K562 (cell line): ENCODE data around the gene SLC1A2. TPM values are rescaled to one million over a fixed set of nuclear protein-coding genes. Genes with fewer than 3 reads are reported as not detected.

Source experiments
- ARID1B ChIP-seq: fragments of 450-650 bp; IDR thresholded peaks from 2 replicates; pipeline ENCODE4 v1.6.1; 2016; ENCODE audit warnings: antibody characterized with exemption, mild to moderate bottlenecking, inconsistent platforms
- ARNT ChIP-seq, 2 experiments: fragments of 450-650 bp; IDR thresholded peaks; 2 replicates each; pipeline ENCODE4 v1.6.1; 2016; ENCODE audit warnings: mild to moderate bottlenecking in 1 of 2
- CAMTA2 ChIP-seq: fragments of 250-450 bp; sonication (Bioruptor Pico); conservative IDR thresholded peaks from 2 replicates; pipeline ENCODE4 v1.5.1; 2022
- CSDE1 ChIP-seq, 2 experiments: fragments of 450-650 bp; IDR thresholded peaks; 2 replicates each; pipeline ENCODE4 v1.6.1; 2016; ENCODE audit warnings: mild to moderate bottlenecking in 1 of 2
- ELF2 ChIP-seq: fragments of 250-450 bp; sonication (Bioruptor Pico); IDR thresholded peaks from 2 replicates; pipeline ENCODE4 v1.5.0; 2021; ENCODE audit warnings: mild to moderate bottlenecking
- EZH2 ChIP-seq: IDR thresholded peaks from 2 replicates; pipeline ENCODE4 v1.6.1; 2012; ENCODE audit warnings: low read depth, mild to moderate bottlenecking, inconsistent platforms, low read length, borderline replicate concordance
- FOSL1 ChIP-seq: fragments of 200-800 bp; sonication (Bioruptor generic); conservative IDR thresholded peaks from 2 replicates; pipeline ENCODE4 v1.6.1; 2016; ENCODE audit warnings: missing genetic modification characterization, missing compliant biosample characterization
- HDAC3 ChIP-seq: fragments of 450-650 bp; IDR thresholded peaks from 2 replicates; pipeline ENCODE4 v1.6.1; 2018; ENCODE audit warnings: borderline replicate concordance, mild to moderate bottlenecking, moderate library complexity; ENCODE audit not compliant: partially characterized antibody
- HMBOX1 ChIP-seq: sonication (generic); IDR thresholded peaks from 2 replicates; pipeline ENCODE4 v1.6.1; 2016
- HNRNPUL1 ChIP-seq: fragments of 200-400 bp; formaldehyde crosslinking; IDR thresholded peaks from 2 replicates; pipeline ENCODE4 v1.6.1; 2017; ENCODE audit warnings: low read length
- JUND ChIP-seq, 2 experiments: IDR thresholded peaks; 2 replicates in 1 of 2; 3 replicates in 1 of 2; pipeline ENCODE4 v1.6.1; 2011; ENCODE audit warnings: borderline replicate concordance in 2 of 2, low read depth in 2 of 2, low read length in 2 of 2, improper control_type of control experiment in 1 of 2, missing biosample characterization in 1 of 2, missing genetic modification characterization in 1 of 2, missing genetic modification reagents in 1 of 2
- MTA2 ChIP-seq: fragments of 450-650 bp; IDR thresholded peaks from 2 replicates; pipeline ENCODE4 v1.6.1; 2016; ENCODE audit warnings: low read depth
- NR2C2 ChIP-seq, 2 experiments: fragments of 200-800 bp in 1 of 2; sonication (Bioruptor generic) in 1 of 2; sonication (generic) in 1 of 2; formaldehyde crosslinking in 1 of 2; IDR thresholded peaks; 2 replicates each; pipeline versions ENCODE4 v1.6.1 to v1.8.0; 2016 to 2022; ENCODE audit warnings: mild to moderate bottlenecking in 1 of 2, missing compliant biosample characterization in 1 of 2, missing genetic modification characterization in 1 of 2, missing genetic modification reagents in 1 of 2
- OTX1 ChIP-seq: fragments of 450-650 bp; formaldehyde crosslinking; IDR thresholded peaks from 2 replicates; pipeline ENCODE4 v1.4.0; 2022; ENCODE audit warnings: mild to moderate bottlenecking
- PHB2 ChIP-seq: fragments of 450-650 bp; IDR thresholded peaks from 2 replicates; pipeline ENCODE4 v1.6.1; 2017; ENCODE audit warnings: low read depth
- SMARCB1 ChIP-seq: IDR thresholded peaks from 2 replicates; pipeline ENCODE4 v1.6.1; 2011; ENCODE audit warnings: improper control_type of control experiment, low read depth; ENCODE audit not compliant: insufficient read length
- TCF3 ChIP-seq: sonication (generic); formaldehyde crosslinking; IDR thresholded peaks from 2 replicates; pipeline ENCODE4 v1.4.0; 2020; ENCODE audit warnings: mild to moderate bottlenecking, missing genetic modification reagents
- TEAD4 ChIP-seq, 2 experiments: sonication (generic) in 1 of 2; formaldehyde crosslinking in 1 of 2; IDR thresholded peaks; 2 replicates each; pipeline versions ENCODE4 v1.6.1 to v1.8.0; 2012 to 2022; ENCODE audit warnings: borderline replicate concordance in 1 of 2, inconsistent platforms in 1 of 2, low read length in 1 of 2, mild to moderate bottlenecking in 1 of 2, missing genetic modification reagents in 1 of 2
- ZBTB2 ChIP-seq: fragments of 450-650 bp; IDR thresholded peaks from 2 replicates; pipeline ENCODE4 v1.6.1; 2016; ENCODE audit warnings: antibody characterized with exemption
- ZNF212 ChIP-seq: fragments of 450-650 bp; formaldehyde crosslinking; IDR thresholded peaks from 2 replicates; pipeline ENCODE4 v1.4.0; 2020; ENCODE audit warnings: mild to moderate bottlenecking
- ZNF444 ChIP-seq: fragments of 250-450 bp; sonication (Bioruptor Pico); IDR thresholded peaks from 2 replicates; pipeline ENCODE4 v1.4.0; 2020; ENCODE audit warnings: mild to moderate bottlenecking, moderate library complexity
- ZNF589 ChIP-seq: fragments of 200-800 bp; sonication (Bioruptor generic); IDR thresholded peaks from 2 replicates; pipeline ENCODE4 v1.6.1; 2016; ENCODE audit warnings: low read depth, missing genetic modification characterization, missing compliant biosample characterization
- polyA plus RNA-seq, 8 experiments: library from polyadenylated mRNA; depleted of rRNA in 4 of 8; stranded (reverse) in 5 of 8; unstranded in 3 of 8; fragments of >200 nt; fragmentation: Nextera tagmentation in 2 of 8; fragmentation: Illumina TruSeq in 1 of 8; extraction: Ambion mirVana in 2 of 8; extraction: Trizol in 1 of 8; gene quantifications; 2 replicates each; pipeline versions ENCODE4 v1.2.1 to v1.2.3, GENCODE V29; 2011 to 2014; ENCODE audit warnings: inconsistent platforms in 1 of 8, missing spikeins in 1 of 8
- total RNA-seq, 7 experiments: library from RNA; depleted of rRNA in 6 of 7; stranded (reverse); fragments of >200 nt in 6 of 7; fragmentation: Illumina TruSeq in 2 of 7; extraction: Trizol in 2 of 7; gene quantifications; 2 replicates each; pipeline versions ENCODE4 v1.2.1 to v1.2.3, GENCODE V29; 2011 to 2021; ENCODE audit warnings: low replicate concordance in 1 of 7
- TF ChIP-seq, protein P1 (sequence below): sonication (generic); formaldehyde crosslinking; IDR thresholded peaks from 2 replicates; pipeline ENCODE4 v1.8.1; 2022; ENCODE audit warnings: missing genetic modification reagents
- TF ChIP-seq, protein P2 (sequence below): fragments of 200-800 bp; sonication (Bioruptor generic); IDR thresholded peaks from 2 replicates; pipeline ENCODE4 v1.6.1; 2017; ENCODE audit warnings: missing genetic modification characterization, missing compliant biosample characterization

SLC1A2 gene
- total and polyA plus RNA-seq, 9 of the 15 experiments (the other 6 are each of a cell fraction or from before 2014, with no cell fraction given): 0.03 to 0.07 (median 0.04) TPM; not detected in 5

DNA sequence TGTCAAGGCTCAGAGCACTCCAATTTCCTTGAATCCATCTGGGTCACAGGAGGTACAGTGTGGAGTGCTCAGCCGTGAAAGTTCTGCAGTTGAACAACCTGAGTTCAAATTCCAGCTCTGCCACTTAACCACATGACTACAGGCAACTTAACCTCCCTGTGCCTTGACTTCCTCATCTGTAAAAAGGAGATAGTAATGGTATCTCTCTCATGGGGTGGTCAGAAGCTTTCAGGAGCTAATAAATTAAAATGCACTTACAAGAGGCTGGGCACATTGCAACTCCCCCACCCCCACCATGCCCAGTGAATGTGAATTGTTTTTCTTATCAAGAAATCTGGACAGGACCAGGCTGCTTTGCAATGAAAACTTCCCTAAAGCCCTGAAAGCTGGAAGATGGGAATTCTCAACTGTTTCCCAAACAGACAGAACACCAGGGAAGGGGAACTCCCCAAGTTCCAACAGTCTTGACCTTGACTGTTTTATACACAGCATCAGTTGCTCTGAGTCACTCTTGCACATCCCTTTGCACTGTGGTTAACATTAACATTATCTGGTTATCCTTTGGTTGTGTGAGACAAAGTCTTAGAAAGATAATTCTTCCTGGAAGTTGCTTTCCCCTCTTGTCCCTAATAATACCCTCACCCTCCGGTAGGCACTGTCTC lies 137.0 kb downstream of the SLC1A2 start (continued):
- no peak for TF ChIP-seq HNRNPUL1
- TF ChIP-seq ARID1B: 0 out of 2 replicates have a peak, but pooled peaks have one; percentile 14
- no peak for TF ChIP-seq CSDE1 (IDR thresholded peaks at IDR 0.05)
- no peak for TF ChIP-seq MTA2
- TF ChIP-seq JUND (IDR thresholded peaks at IDR 0.05; ENCODE audit: borderline replicate concordance, low read depth, low read length): no peak
- no peak for TF ChIP-seq JUND (tag; IDR thresholded peaks at IDR 0.05; ENCODE audit: borderline replicate concordance, low read depth, low read length)
- no peak for TF ChIP-seq ARNT (IDR thresholded peaks at IDR 0.05)
- TF ChIP-seq, protein P1, sequence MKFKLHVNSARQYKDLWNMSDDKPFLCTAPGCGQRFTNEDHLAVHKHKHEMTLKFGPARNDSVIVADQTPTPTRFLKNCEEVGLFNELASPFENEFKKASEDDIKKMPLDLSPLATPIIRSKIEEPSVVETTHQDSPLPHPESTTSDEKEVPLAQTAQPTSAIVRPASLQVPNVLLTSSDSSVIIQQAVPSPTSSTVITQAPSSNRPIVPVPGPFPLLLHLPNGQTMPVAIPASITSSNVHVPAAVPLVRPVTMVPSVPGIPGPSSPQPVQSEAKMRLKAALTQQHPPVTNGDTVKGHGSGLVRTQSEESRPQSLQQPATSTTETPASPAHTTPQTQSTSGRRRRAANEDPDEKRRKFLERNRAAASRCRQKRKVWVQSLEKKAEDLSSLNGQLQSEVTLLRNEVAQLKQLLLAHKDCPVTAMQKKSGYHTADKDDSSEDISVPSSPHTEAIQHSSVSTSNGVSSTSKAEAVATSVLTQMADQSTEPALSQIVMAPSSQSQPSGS: no peak
- TF ChIP-seq ELF2 (CRISPR knock-in tag): no peak
- peak; percentile 57 for TF ChIP-seq FOSL1 (tag)
- TF ChIP-seq, protein P2, sequence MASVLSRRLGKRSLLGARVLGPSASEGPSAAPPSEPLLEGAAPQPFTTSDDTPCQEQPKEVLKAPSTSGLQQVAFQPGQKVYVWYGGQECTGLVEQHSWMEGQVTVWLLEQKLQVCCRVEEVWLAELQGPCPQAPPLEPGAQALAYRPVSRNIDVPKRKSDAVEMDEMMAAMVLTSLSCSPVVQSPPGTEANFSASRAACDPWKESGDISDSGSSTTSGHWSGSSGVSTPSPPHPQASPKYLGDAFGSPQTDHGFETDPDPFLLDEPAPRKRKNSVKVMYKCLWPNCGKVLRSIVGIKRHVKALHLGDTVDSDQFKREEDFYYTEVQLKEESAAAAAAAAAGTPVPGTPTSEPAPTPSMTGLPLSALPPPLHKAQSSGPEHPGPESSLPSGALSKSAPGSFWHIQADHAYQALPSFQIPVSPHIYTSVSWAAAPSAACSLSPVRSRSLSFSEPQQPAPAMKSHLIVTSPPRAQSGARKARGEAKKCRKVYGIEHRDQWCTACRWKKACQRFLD: no peak
- TF ChIP-seq NR2C2 (CRISPR knock-in tag; IDR thresholded peaks at IDR 0.05): no peak
- TF ChIP-seq NR2C2 (tag; IDR thresholded peaks at IDR 0.05): no peak
- no peak for TF ChIP-seq CAMTA2 (CRISPR knock-in tag)
- TF ChIP-seq TCF3 (CRISPR knock-in tag): peak; percentile 67; the same call in 1 of the 2 replicates
- no peak for TF ChIP-seq ZNF444 (CRISPR knock-in tag)
- TF ChIP-seq EZH2: no peak
- no peak for TF ChIP-seq PHB2
- TF ChIP-seq HDAC3: no peak
- no peak for TF ChIP-seq SMARCB1
- TF ChIP-seq HMBOX1: peak; percentile 52; the same call in 1 of the 2 replicates
- TF ChIP-seq OTX1 (CRISPR knock-in tag): no peak
- no peak for TF ChIP-seq ZNF589 (CRISPR knock-in tag)
- no peak for TF ChIP-seq ZNF212
- peak; percentile 52; the same call in 1 of the 2 replicates for TF ChIP-seq TEAD4 (IDR thresholded peaks at IDR 0.05; ENCODE audit: low read length)
- TF ChIP-seq TEAD4 (CRISPR knock-in tag; IDR thresholded peaks at IDR 0.05; ENCODE audit: borderline replicate concordance): no peak
- no peak for TF ChIP-seq ZBTB2
